GM21786 (cell line): Measurements from ENCODE around the gene XPNPEP2.

Source experiments
- ATAC-seq: cut with Tn5 transposase; IDR thresholded peaks from one replicate; pipeline ENCODE4 v1.9.1; 2021; ENCODE audit not compliant: unreplicated experiment

Gene XPNPEP2

DNA sequence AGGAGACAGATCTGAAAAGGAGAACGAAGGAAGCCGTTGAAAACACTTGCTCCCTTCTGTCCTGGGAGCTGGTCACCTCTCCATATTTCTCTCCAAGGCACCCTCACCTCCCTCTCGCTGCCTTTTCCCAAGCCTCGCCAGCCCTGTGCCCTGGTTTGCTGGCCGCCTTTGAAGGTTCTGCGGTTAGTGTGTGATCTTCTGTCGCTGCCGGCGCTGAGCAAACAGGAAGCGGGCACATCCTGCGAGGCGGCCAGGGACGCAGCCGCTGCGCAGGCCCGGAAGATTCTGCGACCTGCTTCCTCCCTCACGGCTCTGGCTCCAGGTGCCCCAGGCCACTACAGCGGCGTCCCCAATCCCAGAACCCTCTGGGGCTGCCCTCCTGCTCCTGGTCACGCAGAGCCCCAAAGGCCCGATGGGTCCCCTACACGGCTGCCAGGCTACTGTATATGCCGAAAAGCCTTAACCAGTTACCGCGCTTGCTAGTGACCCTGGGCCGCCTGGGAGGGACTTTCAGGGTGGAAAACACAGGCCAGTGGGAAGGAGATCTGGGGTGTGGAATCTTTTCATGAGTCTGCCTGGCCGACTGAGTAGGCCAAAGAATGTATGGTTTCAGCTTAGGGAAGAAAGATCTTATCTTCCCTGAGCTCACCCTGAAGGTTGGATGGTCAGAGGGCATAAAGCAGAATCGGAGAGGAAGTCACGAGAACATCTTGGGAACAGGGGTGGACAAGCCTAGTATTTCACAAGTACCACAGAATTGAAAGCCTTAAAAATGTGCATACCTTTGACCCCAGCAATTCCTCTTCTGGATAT, 38.6 kb downstream of the XPNPEP2 start:
- peak; percentile 23 for ATAC-seq

DNA sequence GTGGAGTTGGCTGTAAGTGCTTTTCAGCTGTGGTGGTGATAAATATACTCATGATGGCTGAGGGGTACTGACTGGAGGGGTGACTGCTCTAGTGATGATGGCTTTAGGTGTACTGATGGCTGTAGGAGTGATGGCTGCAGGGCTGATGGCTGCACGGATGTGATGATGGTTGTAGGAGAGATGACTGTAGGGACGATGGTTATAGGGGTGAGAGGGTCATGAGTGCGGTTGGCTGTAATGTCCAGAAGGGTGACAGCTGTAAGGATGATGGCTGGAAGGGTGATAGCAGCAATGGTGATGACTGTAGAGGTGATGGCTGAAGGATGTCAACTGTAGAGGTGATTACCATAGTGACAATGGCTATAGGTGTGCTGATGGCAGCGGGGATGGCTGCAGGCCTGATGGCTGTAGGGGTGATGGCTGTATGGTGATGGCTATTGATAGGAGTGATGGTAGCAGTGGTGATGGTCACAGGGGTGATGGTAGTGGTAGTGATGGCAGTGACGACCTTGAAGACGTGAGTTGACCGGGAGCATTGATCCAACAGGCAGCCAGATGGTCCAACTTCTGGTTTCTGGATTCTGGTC, 40.4 kb downstream of the XPNPEP2 start:
- ATAC-seq = no peak

DNA sequence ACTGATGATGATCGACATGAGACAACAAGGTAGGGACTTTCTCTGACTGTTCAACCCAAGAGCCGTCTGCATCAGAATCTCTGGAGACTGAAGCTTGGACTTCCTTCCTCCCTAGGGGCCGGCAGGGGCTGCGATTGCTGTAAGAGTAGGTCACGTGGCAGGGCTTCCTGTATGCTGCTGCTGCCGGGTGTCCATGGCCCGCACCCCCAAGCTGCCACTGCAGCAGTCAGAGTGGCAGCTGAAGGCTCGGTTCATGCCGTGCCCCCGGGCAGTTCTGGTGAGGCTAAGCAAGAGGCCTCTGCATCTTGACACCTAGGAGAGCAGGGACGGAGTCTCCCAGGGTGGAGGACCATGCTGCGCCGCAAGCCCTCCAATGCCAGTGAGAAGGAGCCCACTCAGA, 41.0 kb downstream of the XPNPEP2 start, which contains the start of gene SASH3:
Gene SASH3 (plus strand): TSS at position 203 of the 400 bp plus-strand sequence. CDS start 149 bp downstream, at position 352.
- ATAC-seq = peak; percentile 26

DNA sequence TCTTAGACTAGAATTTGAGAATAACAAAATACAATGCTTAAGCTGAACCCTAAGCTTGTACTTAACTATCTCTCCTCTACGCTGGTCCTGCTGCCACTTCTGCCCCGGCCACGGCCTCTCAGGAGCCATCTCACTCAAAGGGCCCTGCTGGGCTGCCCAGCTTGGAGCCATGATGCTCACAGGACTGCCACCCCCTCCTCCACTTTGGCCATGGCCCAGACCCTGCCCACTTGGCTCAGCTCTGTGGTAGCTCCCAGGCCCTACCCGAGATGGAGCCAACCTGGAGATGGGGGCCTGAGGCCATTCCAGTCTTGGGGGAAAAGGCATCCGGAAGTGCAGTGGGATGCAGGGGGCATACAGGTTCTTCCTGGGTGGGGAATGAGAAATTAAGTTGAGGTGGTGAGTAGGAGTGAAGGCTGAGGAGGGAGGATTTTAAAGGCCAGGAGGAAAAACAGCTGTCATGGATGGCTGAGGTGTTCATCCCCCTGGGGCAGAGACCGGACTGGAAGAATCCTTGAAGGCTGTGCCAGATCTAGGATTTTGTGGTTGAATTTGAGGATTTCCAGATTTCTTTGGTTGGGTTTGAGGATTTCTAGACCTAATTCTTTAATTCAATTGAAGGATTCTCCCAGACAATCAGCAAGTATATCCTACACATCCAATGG, 41.8 kb downstream of the XPNPEP2 start:
- no peak for ATAC-seq

DNA sequence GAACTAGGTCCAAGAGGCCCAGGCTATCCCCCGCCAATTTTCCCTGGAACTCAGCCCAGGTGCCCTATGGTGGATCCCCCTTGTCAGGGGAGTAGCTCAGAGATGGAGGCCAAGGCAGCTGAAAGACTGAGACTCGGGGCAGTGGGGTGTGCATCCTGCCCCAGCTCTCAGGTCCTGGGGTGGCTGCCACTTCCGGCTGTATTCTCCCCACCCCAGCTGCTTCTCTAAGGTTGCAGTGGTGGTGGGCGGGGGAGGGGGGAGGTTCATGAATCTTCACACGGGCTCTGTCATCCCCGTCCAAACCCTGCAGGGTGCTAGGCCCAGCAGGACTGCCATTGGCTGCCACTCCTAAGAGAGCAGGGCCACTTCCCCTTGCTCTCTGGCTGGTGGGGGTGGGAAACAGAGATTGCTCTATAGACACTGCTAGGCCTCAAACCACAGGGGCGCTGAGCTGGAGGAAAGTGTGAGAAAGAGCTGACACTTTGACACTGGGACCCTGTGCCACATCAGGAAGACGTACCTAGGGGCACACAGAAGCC, 42.4 kb downstream of the XPNPEP2 start:
- peak; percentile 56 for ATAC-seq

DNA sequence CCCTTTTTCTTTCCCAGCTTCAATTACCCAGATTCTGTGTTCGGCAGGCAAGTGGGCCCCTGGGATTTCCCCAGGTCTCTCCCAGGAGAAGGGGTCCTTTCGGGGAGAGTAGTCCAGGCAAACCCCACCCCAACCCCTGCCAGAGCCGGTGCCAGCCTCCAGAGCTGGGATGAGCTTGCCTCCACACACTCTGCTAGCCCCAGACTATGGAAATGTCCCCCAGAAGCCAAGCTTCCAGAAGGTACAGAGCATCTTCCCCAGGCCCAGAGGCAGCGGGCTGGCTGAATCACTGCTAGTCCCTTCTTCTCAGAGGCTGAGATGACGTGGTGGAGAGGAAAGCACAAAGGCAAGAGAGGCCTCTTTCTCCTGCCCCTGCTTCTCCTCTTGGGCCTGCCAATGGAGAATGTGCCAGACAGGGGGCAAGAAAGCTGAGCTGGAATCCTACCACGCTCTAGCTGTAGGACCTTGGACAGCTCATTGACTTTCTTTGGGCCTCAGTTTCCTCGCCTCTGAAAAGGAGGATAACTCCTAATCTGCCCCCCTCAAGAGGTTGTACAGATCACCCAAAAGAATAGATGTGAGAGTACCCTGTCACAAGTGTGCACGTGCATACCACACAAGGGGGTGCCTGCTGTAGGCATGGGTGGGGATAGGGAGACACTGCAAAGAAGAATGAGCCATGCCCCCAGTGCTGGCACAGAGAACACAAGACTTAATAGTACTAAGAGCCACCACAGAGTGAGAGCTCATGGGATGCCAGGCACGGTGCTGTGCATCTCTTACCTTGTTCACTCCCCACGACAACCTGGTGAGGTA, 43.1 kb downstream of the XPNPEP2 start:
- no peak for ATAC-seq

DNA sequence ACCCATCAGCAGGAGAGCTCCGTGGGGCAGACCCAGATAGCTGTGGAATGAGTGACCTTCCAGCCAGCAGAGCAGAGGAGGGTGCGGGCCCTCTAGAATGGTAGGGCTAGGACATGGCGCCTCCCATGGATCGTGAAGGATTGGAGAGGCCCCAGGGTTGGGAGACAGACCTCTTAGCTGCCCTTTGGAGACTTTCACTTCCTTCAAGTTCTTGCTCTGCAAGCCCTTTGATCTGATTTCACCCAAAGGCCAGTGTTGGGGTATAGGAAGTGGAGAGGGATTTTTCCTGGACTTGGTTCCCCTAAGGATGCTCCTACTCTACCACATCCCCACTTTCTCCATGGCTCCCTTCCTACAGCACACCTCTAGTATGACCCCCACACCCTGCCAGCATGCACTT, 43.9 kb downstream of the XPNPEP2 start:
- ATAC-seq = no peak

DNA sequence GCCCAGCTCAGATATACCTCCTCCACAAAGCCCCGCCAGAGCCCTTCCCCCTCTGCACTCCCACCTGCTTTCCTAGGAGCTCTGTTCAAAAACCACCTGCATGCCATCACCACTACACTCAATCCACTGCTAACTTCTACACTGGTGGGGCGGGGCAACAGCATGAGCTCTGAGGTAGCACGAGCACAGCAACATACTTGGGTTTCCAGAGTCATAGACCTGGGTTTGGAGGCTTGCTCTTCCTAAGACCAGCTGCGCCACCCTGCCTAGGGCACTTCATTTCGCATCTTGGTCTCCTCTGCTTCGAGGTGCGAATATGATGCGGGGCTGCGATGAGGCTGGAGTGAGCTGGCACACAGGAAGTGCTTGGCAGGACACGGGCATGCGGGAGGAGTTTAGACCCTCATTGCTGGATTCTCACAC, 44.5 kb downstream of the XPNPEP2 start:
- ATAC-seq = no peak

DNA sequence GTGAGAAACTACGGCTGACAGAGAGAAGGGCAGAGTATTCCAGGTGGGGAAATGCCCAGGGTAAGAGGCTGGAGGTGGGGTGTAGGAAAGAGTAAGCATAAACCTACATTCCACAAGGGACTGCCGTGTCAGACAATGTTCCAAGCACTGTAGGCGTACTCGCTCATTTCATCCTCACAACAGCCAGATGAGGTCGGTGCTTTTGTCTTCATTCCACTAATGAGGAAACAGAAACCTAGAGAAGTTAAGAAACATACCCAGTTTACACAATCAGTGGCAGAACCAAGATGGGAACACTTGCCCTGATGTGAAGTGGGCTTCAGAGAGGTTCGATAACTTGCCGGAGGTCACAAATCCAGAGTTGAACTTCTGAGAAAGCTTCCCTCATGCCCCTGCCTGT, 45.6 kb downstream of the XPNPEP2 start:
- no peak for ATAC-seq

DNA sequence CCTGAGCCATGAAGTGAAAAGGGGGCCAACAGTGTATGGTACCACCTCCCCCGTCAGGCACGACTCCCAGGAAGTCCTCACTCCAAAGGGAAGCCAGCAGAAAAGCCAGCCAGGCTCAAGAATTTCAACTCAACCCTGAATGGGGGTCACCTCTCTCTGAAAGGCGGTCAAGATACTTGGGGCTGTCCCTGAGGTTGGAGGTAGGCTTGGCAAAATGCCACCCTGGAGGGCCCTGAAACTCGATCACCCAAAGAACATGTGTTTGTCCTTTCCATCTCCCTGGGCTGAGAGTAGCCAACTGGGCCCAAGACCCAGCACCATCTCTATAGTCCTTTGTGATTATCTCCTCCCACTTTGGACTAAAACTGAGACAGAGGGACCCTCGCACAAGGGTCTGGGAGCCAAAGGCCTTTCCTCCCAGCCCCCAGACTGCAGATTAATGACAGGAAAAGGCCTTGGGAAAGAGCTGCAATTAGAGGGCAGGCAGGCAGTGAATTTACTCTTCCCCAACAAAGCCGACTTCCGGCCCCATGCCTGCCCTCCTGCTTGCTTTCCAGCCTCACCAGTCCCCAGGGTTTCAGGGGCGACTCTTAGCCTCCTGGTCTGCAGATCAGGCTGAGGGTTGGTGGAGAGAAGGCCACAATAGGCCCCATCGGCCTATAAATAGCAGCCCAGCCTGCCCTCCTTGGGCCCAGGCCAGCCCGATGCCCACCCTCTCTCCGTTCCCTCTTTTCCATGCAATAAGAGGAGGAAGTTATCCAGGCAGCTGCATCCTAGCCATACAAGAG, 46.6 kb downstream of the XPNPEP2 start:
- no peak for ATAC-seq

DNA sequence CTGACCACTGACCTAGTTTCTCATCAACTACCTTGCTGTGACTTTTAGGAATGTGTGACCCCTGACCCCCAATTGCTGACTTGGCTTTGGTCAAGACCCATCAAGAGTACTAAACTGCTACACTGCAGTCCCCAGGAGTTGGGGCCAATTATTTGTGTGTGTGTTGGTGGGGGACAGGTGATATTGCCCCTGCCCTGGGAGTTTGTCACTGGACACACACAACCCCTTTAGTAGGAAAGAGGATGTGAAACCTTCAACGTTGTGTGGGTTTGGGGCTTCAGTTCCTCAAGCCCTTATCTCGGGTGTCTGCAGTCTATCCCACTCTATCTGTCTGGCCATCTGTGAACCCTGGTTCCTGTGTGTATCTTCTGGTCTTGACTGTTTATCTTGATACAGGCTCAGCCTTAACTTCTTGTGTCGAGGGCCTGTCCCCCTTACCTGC, 47.5 kb downstream of the XPNPEP2 start:
- ATAC-seq = peak; percentile 70

DNA sequence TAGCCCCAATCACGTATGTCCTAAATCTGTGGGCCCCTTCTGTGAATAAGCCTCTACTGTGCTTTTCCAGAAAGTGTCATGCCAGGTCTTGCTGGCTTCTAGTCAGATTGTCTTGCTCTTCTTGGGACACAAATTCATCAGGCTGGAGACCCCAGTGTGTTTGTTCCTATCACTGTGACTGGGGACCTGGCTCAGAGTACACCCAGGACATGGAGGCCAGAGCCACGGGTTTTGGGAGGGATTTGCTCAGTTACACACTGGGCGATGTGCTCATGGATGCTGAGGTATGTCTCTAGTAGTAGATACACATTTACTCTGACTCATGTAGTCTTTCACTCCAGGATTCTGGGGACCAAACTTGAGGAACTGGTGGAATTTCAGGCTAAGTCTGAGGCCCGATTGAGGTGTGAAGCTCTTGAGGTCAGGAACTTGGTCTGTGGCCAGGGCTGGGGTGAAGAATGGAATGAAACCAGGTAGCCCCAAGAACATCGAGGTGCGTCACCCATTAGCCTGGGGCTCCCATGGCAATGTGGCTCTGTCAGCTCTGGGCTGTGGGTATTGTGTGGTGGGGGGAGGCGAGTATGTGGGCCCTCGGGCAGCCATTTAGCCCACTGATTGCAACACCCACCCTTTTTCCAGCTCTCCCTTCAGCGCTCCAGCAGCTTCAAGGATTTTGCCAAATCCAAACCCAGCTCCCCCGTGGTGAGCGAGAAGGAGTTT, 48.7 kb downstream of the XPNPEP2 start:
- ATAC-seq = no peak

DNA sequence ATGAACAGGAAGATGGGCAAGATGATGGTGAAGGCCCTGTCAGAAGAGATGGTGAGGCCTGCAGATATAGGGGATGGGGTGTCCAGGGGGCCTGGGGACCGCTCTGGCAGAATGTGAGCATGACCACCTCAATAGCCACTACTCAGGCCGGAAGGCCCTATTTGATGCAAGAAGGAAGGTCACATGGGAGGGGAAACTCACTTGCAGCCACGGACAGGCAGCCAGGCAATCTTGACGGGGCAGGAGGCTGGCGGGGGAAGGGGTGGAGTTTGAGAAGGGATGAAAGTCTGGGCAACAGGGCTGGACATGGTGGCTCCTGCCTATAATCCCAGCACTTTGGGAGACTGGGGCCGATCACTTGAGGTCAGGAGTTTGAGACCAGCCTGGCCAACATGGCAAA, 49.7 kb downstream of the XPNPEP2 start:
- ATAC-seq = no peak

DNA sequence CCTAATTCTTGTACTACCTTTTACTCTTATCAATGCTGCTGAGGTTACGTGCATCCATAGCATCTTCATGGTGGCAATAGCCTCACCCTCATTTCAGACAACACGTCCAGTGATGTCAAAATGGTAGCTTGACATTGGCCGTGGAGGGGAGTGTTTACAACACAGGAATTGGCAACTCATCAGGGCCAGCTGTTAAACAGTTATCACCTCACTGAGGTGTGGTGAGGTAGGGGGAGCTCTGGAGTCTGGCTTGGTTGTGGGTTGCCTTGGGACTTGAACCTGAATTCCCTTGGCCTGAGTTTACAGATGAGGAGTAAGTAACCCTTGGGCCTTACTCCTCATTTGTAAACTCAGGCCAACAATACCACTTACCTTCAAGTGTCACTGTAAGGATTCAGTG, 51.4 kb downstream of the XPNPEP2 start:
- no peak for ATAC-seq

DNA sequence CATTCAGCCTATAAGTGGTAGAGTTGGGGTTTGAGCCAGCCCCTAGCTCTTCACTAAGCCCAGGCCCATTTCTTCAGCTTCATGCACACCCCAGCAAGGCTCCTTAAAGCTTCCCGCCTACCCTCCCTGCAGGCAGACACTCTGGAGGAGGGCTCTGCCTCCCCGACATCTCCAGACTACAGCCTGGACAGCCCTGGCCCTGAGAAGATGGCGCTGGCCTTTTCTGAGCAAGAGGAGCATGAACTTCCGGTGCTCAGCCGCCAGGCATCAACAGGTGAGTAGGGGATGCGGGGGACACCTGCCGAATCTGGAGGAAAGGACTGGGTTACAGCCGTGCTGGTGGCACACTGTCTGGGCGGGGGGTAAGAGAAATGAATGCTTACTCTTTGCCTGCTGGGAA, 52.0 kb downstream of the XPNPEP2 start:
- no peak for ATAC-seq

DNA sequence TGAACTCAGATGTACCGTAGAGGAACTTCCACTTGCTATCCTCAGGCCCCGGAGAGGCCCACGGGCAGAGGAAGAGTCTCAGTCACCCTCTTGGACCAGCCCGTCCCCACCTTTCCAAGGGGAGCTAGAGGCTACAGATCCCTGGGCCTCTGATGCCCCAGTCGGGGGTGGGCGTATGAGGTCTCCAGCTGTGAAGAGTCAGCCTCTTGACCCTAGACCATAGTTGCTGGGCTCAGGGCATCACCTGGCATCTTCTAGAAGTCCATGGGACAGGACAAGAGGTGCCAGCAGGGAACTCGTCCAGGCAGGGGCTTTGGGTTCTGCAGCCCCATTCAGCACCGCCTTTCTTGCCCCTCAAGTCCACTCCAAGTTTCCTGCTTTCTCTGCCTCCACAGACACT, 52.6 kb downstream of the XPNPEP2 start:
- no peak for ATAC-seq

DNA sequence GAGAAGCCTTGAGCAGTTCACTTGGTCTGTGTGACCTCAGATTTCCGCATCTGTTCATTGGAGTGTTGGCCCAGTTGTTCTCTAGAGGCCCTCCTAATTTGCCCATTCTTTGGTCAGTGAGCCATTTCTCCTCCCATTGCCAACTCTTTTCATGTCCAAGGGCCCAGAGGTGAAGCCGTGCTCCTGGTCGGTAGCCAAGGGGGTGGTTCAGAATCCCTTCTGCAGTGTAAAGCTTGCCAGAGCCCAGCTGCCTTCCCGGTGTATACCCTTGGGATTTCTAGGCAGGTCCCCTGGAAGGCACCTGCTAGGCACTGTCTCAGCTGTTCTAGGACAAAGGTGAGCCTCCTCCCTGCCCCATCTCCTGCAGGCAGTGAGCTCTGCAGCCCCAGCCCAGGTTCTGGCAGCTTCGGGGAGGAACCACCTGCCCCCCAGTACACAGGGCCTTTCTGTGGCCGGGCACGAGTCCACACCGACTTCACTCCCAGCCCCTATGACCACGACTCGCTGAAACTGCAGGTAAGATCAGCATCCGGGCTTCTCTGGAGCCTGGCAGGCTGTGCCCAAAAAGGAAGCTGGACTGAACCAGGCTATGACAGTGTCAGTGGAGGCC, 53.3 kb downstream of the XPNPEP2 start:
- no peak for ATAC-seq

DNA sequence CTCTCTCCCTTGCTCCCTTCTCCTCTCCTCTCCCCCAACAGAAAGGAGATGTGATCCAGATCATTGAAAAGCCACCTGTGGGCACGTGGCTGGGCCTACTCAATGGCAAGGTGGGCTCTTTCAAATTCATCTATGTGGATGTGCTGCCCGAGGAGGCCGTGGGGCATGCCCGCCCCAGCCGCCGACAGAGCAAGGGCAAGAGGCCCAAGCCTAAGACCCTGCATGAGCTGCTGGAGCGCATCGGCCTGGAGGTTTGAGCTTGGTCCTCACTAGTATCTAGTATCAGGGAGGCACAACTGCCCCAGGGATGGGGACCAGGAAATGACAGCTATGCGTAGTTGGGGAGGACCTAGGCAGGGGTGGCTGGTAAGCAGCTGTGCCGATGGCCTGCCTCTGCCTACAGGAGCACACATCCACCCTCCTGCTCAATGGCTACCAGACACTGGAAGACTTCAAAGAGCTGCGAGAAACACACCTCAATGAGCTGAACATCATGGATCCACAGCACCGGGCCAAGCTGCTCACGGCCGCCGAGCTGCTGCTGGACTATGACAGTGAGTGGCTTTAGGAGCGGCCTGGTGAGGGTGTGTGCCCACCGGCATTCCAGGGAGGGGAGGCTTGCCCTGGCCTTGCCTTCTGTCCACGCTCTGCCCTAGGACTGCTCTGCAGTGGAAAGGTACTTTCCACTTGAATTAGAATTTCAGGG, 54.0 kb downstream of the XPNPEP2 start:
- ATAC-seq = no peak
